GM19463 (cell line): ENCODE data around the gene CCDC196.
"Not testable (repeated sequence)": the region's sequence is repeated elsewhere in the genome, so short reads cannot be mapped to it uniquely, and the experiment has no call there.

Source experiments
- ATAC-seq: cut with Tn5 transposase; IDR thresholded peaks from one replicate; pipeline ENCODE4 v1.9.1; 2021; ENCODE audit warnings: mild to moderate bottlenecking, moderate library complexity; ENCODE audit not compliant: unreplicated experiment

Gene CCDC196

DNA sequence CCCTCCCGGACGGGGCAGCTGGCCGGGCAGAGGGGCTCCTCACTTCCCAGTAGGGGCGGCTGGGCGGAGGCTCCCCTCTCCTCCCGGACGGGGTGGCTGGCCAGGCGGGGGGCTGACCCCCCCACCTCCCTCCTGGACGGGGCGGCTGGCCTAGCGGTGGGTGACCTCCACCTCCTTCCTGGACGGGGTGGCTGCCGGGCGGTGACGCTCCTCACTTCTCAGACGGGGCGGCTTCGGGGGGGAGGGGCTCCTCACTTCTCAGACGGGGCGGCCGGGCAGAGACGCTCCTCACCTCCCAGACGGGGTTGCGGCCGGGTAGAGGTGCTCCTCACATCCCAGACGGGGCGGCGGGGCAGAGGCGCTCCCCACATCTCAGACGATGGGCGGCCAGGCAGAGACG is 59.6 kb downstream of the CCDC196 start:
- not testable (repeated sequence) for ATAC-seq
